BLaER1 treated with 17β-estradiol and CSF1 and Interleukin-3, amounts not matched to agents 10 nM and 100 nM (cell line): ENCODE measurements around the gene LYRM7.
"Not testable (repeated sequence)": the region's sequence is repeated elsewhere in the genome, so short reads cannot be mapped to it uniquely, and the experiment has no call there.

Experiments
- H3K27ac ChIP-seq, 11 experiments: shearing (Covaris generic); formaldehyde crosslinking; 2 replicates each; pipeline ENCODE4 v1.8.1; 2022
- H3K27me3 ChIP-seq, 11 experiments: shearing (Covaris generic); formaldehyde crosslinking; 2 replicates each; pipeline ENCODE4 v1.8.1; 2022
- H3K36me3 ChIP-seq, 11 experiments: shearing (Covaris generic); formaldehyde crosslinking; 2 replicates each; pipeline ENCODE4 v1.8.1; 2022
- H3K4me1 ChIP-seq, 10 experiments: shearing (Covaris generic); formaldehyde crosslinking; 2 replicates each; pipeline ENCODE4 v1.8.1; 2022
- H3K4me2 ChIP-seq, 11 experiments: shearing (Covaris generic); formaldehyde crosslinking; 2 replicates each; pipeline ENCODE4 v1.8.1; 2022
- H3K4me3 ChIP-seq, 10 experiments: shearing (Covaris generic); formaldehyde crosslinking; 2 replicates each; pipeline ENCODE4 v1.8.1; 2022
- H3K9ac ChIP-seq, 11 experiments: shearing (Covaris generic); formaldehyde crosslinking; 2 replicates each; pipeline ENCODE4 v1.8.1; 2022
- H3K9me3 ChIP-seq, 11 experiments: shearing (Covaris generic); formaldehyde crosslinking; replicated peaks in 1 of 11; 2 replicates each; pipeline ENCODE4 v1.8.1; 2022
- H4K20me1 ChIP-seq, 11 experiments: shearing (Covaris generic); formaldehyde crosslinking; 2 replicates each; pipeline ENCODE4 v1.8.1; 2022
- Cebpa-rat ChIP-seq, 11 experiments: shearing (Covaris generic); IDR thresholded peaks; 2 replicates each; pipeline ENCODE4 v1.8.1; 2022

The LYRM7 gene

GRCh38 chr5:131170540-131171275 is at the start of gene LYRM7:
Gene LYRM7, plus strand, starts transcription at chr5:131170944. Its CDS starts 77 bp downstream, at chr5:131171021.
- peak within 1 kb of the TSS; percentile 87 to 99 (median 96) for H3K4me2 ChIP-seq
- peaks cover 0 to 12% (median 0%) of the 10 kb centered on the region in 11 experiments; a peak in 4 of 22 replicates for H3K9me3 ChIP-seq
- no peak for TF ChIP-seq Cebpa-rat (IDR thresholded peaks at IDR 0.05)
- H3K27ac ChIP-seq, result peak within 1 kb of the TSS; percentile 59 to 79 (median 75)
- H3K9ac ChIP-seq, result peak within 1 kb of the TSS; percentile 71 to 82 (median 80)
- H4K20me1 ChIP-seq, result no peaks in the 10 kb centered on the region
- peaks cover 20 to 36% (median 25%) of the 10 kb centered on the region in 10 experiments for H3K4me1 ChIP-seq
- H3K4me3 ChIP-seq, result peak within 1 kb of the TSS; percentile 66 to 78 (median 70)
- peaks cover 0 to 10% (median 0%) of the 10 kb centered on the region in 11 experiments; a peak in 2 of 22 replicates for H3K36me3 ChIP-seq
- no peaks in the 10 kb centered on the region for H3K27me3 ChIP-seq

GRCh38 chr5:131127244-131127643 is 43.5 kb upstream of the LYRM7 start:
- not testable (repeated sequence) for H3K9ac ChIP-seq, H3K4me3 ChIP-seq, H3K27me3 ChIP-seq, H4K20me1 ChIP-seq, H3K27ac ChIP-seq, H3K4me2 ChIP-seq, H3K36me3 ChIP-seq
- H3K9me3 ChIP-seq, result peaks cover 43 to 57% (median 56%) of the 10 kb centered on the region in 11 experiments
- peaks cover 0 to 12% (median 0%) of the 10 kb centered on the region in 10 experiments; a peak in 1 of 20 replicates for H3K4me1 ChIP-seq

GRCh38 chr5:131129306-131129705 is 41.4 kb upstream of the LYRM7 start:
- H3K4me2 ChIP-seq, result no peak overlapping the region
- no peak overlapping the region for H3K9ac ChIP-seq
- H3K4me3 ChIP-seq, result no peak overlapping the region
- TF ChIP-seq Cebpa-rat (IDR thresholded peaks at IDR 0.05), result no peak
- no peaks in the 10 kb centered on the region for H3K27me3 ChIP-seq
- H3K9me3 ChIP-seq, result peaks cover 27 to 41% (median 40%) of the 10 kb centered on the region in 11 experiments
- no peaks in the 10 kb centered on the region; a peak in 1 of 22 replicates for H3K36me3 ChIP-seq
- peaks cover 0 to 12% (median 0%) of the 10 kb centered on the region in 10 experiments; a peak in 1 of 20 replicates for H3K4me1 ChIP-seq
- H3K27ac ChIP-seq, result no peak overlapping the region
- H4K20me1 ChIP-seq, result no peaks in the 10 kb centered on the region

- H3K4me3 ChIP-seq, H4K20me1 ChIP-seq, H3K9ac ChIP-seq, H3K27ac ChIP-seq, H3K4me1 ChIP-seq, H3K4me2 ChIP-seq, H3K9me3 ChIP-seq, H3K27me3 ChIP-seq, H3K36me3 ChIP-seq: not testable (repeated sequence)
Measured at GRCh38 chr5:131133091-131133490, 37.7 kb upstream of the LYRM7 start.

GRCh38 chr5:131138406-131138805 is 32.3 kb upstream of the LYRM7 start:
- not testable (repeated sequence) for H3K36me3 ChIP-seq, H3K4me1 ChIP-seq, H3K27ac ChIP-seq, H3K4me2 ChIP-seq, H3K27me3 ChIP-seq, H3K9ac ChIP-seq, H3K4me3 ChIP-seq, H4K20me1 ChIP-seq
- peaks cover 0 to 12% (median 5%) of the 10 kb centered on the region in 11 experiments; a peak in 8 of 22 replicates for H3K9me3 ChIP-seq

GRCh38 chr5:131139321-131139720 is 31.4 kb upstream of the LYRM7 start:
- H3K4me3 ChIP-seq, result no peak overlapping the region
- no peaks in the 10 kb centered on the region for H4K20me1 ChIP-seq
- no peak for TF ChIP-seq Cebpa-rat (IDR thresholded peaks at IDR 0.05)
- no peak overlapping the region for H3K27ac ChIP-seq
- no peaks in the 10 kb centered on the region for H3K4me1 ChIP-seq
- H3K27me3 ChIP-seq, result no peaks in the 10 kb centered on the region
- H3K9ac ChIP-seq, result no peak overlapping the region
- no peaks in the 10 kb centered on the region for H3K36me3 ChIP-seq
- peaks cover 0 to 7% (median under 1%) of the 10 kb centered on the region in 11 experiments; a peak in 4 of 22 replicates for H3K9me3 ChIP-seq
- H3K4me2 ChIP-seq, result no peak overlapping the region

- TF ChIP-seq Cebpa-rat (IDR thresholded peaks at IDR 0.05), result no peak
- no peak overlapping the region for H3K4me2 ChIP-seq
Measured at GRCh38 chr5:131142970-131143617, 27.6 kb upstream of the LYRM7 start.

GRCh38 chr5:131147258-131147657 is 23.5 kb upstream of the LYRM7 start:
- Histone ChIP-seq H3K9ac (no peak overlapping the region), H3K27me3 (no peaks in the 10 kb centered on the region), H3K9me3 (no peaks in the 10 kb centered on the region), H3K36me3 (no peaks in the 10 kb centered on the region), H3K27ac (no peak overlapping the region), H3K4me3 (no peak overlapping the region), H3K4me2 (no peak overlapping the region), H3K4me1 (no peaks in the 10 kb centered on the region), H4K20me1 (no peaks in the 10 kb centered on the region)
- no peak for TF ChIP-seq Cebpa-rat (IDR thresholded peaks at IDR 0.05)

More at GRCh38 chr5:131142970-131143617, 27.6 kb upstream of the LYRM7 start:
- no peak overlapping the region for H3K4me3 ChIP-seq
- H3K9me3 ChIP-seq, result peaks cover 0 to 4% (median 0%) of the 10 kb centered on the region in 11 experiments; a peak in 1 of 22 replicates
- no peak overlapping the region for H3K9ac ChIP-seq
- no peaks in the 10 kb centered on the region for H3K27me3 ChIP-seq
- H4K20me1 ChIP-seq, result no peaks in the 10 kb centered on the region
- no peaks in the 10 kb centered on the region for H3K4me1 ChIP-seq
- no peaks in the 10 kb centered on the region for H3K36me3 ChIP-seq
- no peak overlapping the region for H3K27ac ChIP-seq

GRCh38 chr5:131148835-131149234 is 21.9 kb upstream of the LYRM7 start:
- Histone ChIP-seq H3K27me3 (no peaks in the 10 kb centered on the region), H3K4me2 (no peak overlapping the region), H3K27ac (no peak overlapping the region), H4K20me1 (no peaks in the 10 kb centered on the region), H3K36me3 (no peaks in the 10 kb centered on the region), H3K9me3 (no peaks in the 10 kb centered on the region), H3K4me1 (no peaks in the 10 kb centered on the region), H3K9ac (no peak overlapping the region), H3K4me3 (no peak overlapping the region)
- no peak for TF ChIP-seq Cebpa-rat (IDR thresholded peaks at IDR 0.05)
